Measurements from ENCODE around the gene ONECUT2. TPM values are rescaled to one million over a fixed set of nuclear protein-coding genes. Genes with fewer than 3 reads are reported as not detected.

Gene ONECUT2
- total RNA-seq, 1 experiment from 2014 or later: 1.2 TPM

GRCh38 chr18:57446322-57446721 is 11.1 kb downstream of the ONECUT2 start:
- H3K27ac ChIP-seq (ENCODE audit: low read depth, low read length, poor library complexity, severe bottlenecking): no peak overlapping the region
- H3K4me1 ChIP-seq (ENCODE audit: insufficient read depth, low read length, poor library complexity, severe bottlenecking): no peaks in the 10 kb centered on the region
- BruUV-seq (replicated peaks): no TSS peak
- H3K36me3 ChIP-seq (ENCODE audit: insufficient read depth, low read length, poor library complexity, severe bottlenecking): no peaks in the 10 kb centered on the region
- H3K4me3 ChIP-seq (ENCODE audit: low read depth, low read length, poor library complexity, severe bottlenecking): no peak overlapping the region
- TF ChIP-seq CTCF (conservative IDR thresholded peaks at IDR 0.05; ENCODE audit: low read depth, low read length) (peak; percentile 59), EZH2 (IDR thresholded peaks at IDR 0.05; ENCODE audit: borderline replicate concordance, low read depth, low read length, poor library complexity, severe bottlenecking) (no peak)
- no peak for DNase-seq (ENCODE audit: low spot score)
- intact Hi-C loops (cut with micrococcal nuclease; ENCODE audit: unreplicated experiment): loop anchor here (5.0 kb wide), 1 partner anchor 694 kb away; no protein-coding TSS in a partner anchor
- H3K9me3 ChIP-seq (ENCODE audit: low read depth, low read length, poor library complexity, severe bottlenecking): no peaks in the 10 kb centered on the region
- CTCF ChIA-PET: no interaction called here
- POLR2A ChIA-PET (ENCODE audit: low non-redundant PET): no interaction called here
- peaks cover 77% of the 10 kb centered on the region for H3K27me3 ChIP-seq (replicated peaks; ENCODE audit: insufficient read depth, low read depth, low read length, poor library complexity)

- H3K4me1 ChIP-seq (ENCODE audit: insufficient read depth, low read length, poor library complexity, severe bottlenecking): no peaks in the 10 kb centered on the region
- TF ChIP-seq EZH2 (IDR thresholded peaks at IDR 0.05; ENCODE audit: borderline replicate concordance, low read depth, low read length, poor library complexity, severe bottlenecking) (no peak), CTCF (conservative IDR thresholded peaks at IDR 0.05; ENCODE audit: low read depth, low read length) (peak; percentile 26; the same call in 1 of the 2 replicates)
- ChIA-PET CTCF (no interaction called here), POLR2A (ENCODE audit: low non-redundant PET) (no interaction called here)
- no peaks in the 10 kb centered on the region for H3K9me3 ChIP-seq (ENCODE audit: low read depth, low read length, poor library complexity, severe bottlenecking)
- peak; percentile 75 for DNase-seq (ENCODE audit: low spot score)
- no peak overlapping the region for H3K4me3 ChIP-seq (ENCODE audit: low read depth, low read length, poor library complexity, severe bottlenecking)
- no peak overlapping the region for H3K27ac ChIP-seq (ENCODE audit: low read depth, low read length, poor library complexity, severe bottlenecking)
- BruUV-seq (replicated peaks): no TSS peak
- H3K36me3 ChIP-seq (ENCODE audit: insufficient read depth, low read length, poor library complexity, severe bottlenecking): no peaks in the 10 kb centered on the region
- H3K27me3 ChIP-seq (replicated peaks; ENCODE audit: insufficient read depth, low read depth, low read length, poor library complexity): peaks cover 77% of the 10 kb centered on the region
- intact Hi-C loops (cut with micrococcal nuclease; ENCODE audit: unreplicated experiment): loop anchor here (5.0 kb wide), 1 partner anchor 695 kb away; no protein-coding TSS in a partner anchor
Observed at GRCh38 chr18:57447154-57447621, 12.0 kb downstream of the ONECUT2 start.

- Histone ChIP-seq H3K36me3 (ENCODE audit: insufficient read depth, low read length, poor library complexity, severe bottlenecking) (no peaks in the 10 kb centered on the region), H3K4me1 (ENCODE audit: insufficient read depth, low read length, poor library complexity, severe bottlenecking) (no peaks in the 10 kb centered on the region), H3K27me3 (replicated peaks; ENCODE audit: insufficient read depth, low read depth, low read length, poor library complexity) (peaks cover 41% of the 10 kb centered on the region), H3K4me3 (ENCODE audit: low read depth, low read length, poor library complexity, severe bottlenecking) (no peak overlapping the region), H3K27ac (ENCODE audit: low read depth, low read length, poor library complexity, severe bottlenecking) (no peak overlapping the region), H3K9me3 (ENCODE audit: low read depth, low read length, poor library complexity, severe bottlenecking) (no peaks in the 10 kb centered on the region)
- DNase-seq (ENCODE audit: low spot score): no peak
- intact Hi-C loops (cut with micrococcal nuclease; ENCODE audit: unreplicated experiment): no loop called here
- TF ChIP-seq EZH2 (IDR thresholded peaks at IDR 0.05; ENCODE audit: borderline replicate concordance, low read depth, low read length, poor library complexity, severe bottlenecking) (no peak), CTCF (conservative IDR thresholded peaks at IDR 0.05; ENCODE audit: low read depth, low read length) (no peak)
- BruUV-seq (replicated peaks): no TSS peak
- ChIA-PET POLR2A (ENCODE audit: low non-redundant PET) (no interaction called here), CTCF (no interaction called here)
Observed at GRCh38 chr18:57455576-57456129, 20.5 kb downstream of the ONECUT2 start.
